ENCODE measurements around the gene RBM39. TPM values are rescaled to one million over a fixed set of nuclear protein-coding genes. Genes with fewer than 3 reads are reported as not detected.
"Not testable (repeated sequence)": the region's sequence is repeated elsewhere in the genome, so short reads cannot be mapped to it uniquely, and the experiment has no call there.

The RBM39 gene
- total RNA-seq, 4 donors from 2014 or later, result 231 to 462 (median 427) TPM

GRCh38 chr20:35729836-35730582 is 12.1 kb downstream of the RBM39 start:
- DNase-seq (ENCODE audit: low spot score) (no peak), ATAC-seq (ENCODE audit: low FRiP score) (no peak)
- TF ChIP-seq CTCF (IDR thresholded peaks at IDR 0.05), result no peak

GRCh38 chr20:35729283-35729807 is 12.7 kb downstream of the RBM39 start:
- DNase-seq (ENCODE audit: low spot score), result no peak
- TF ChIP-seq CTCF (IDR thresholded peaks at IDR 0.05), result no peak
- ATAC-seq (ENCODE audit: low FRiP score), result no peak

- no peak for TF ChIP-seq CTCF (IDR thresholded peaks at IDR 0.05)
- DNase-seq (ENCODE audit: low spot score), result no peak
- ATAC-seq (ENCODE audit: low FRiP score), result no peak
Measured at GRCh38 chr20:35726842-35727711, 15.0 kb downstream of the RBM39 start.

GRCh38 chr20:35724321-35725230 is 17.5 kb downstream of the RBM39 start:
- TF ChIP-seq CTCF (IDR thresholded peaks at IDR 0.05), result no peak
- no peak for DNase-seq (ENCODE audit: low spot score)
- no peak for ATAC-seq (ENCODE audit: low FRiP score)

GRCh38 chr20:35723652-35724320 is 18.3 kb downstream of the RBM39 start:
- DNase-seq (ENCODE audit: low spot score); ATAC-seq (ENCODE audit: low FRiP score): not testable (repeated sequence)

- not testable (repeated sequence) for ATAC-seq (ENCODE audit: low FRiP score); DNase-seq (ENCODE audit: low spot score)
Measured at GRCh38 chr20:35723275-35723639, 18.8 kb downstream of the RBM39 start.

GRCh38 chr20:35721621-35722020 is 20.4 kb downstream of the RBM39 start:
- no peak for DNase-seq (ENCODE audit: low spot score)
- TF ChIP-seq CTCF (IDR thresholded peaks at IDR 0.05), result no peak
- ATAC-seq (ENCODE audit: low FRiP score), result no peak
